Thyroid gland (tissue), 4 donors: ENCODE data around the gene ADARB2. TPM values are rescaled to one million over a fixed set of nuclear protein-coding genes. Genes with fewer than 3 reads are reported as not detected.

ENCODE experiments used
- DNase-seq, 2 donors: peaks; one replicate each; pipeline ENCODE4 v3.0.0-alpha.2; 2019
- H3K27ac ChIP-seq, 3 donors: fragments of 200-600 bp; sonication (generic); 1 replicate in 2 of 3; 2 replicates in 1 of 3; pipeline ENCODE4 v1.5.1; 2016 to 2019; ENCODE audit warnings: mild to moderate bottlenecking in 1 of 3, moderate library complexity in 1 of 3
- H3K27me3 ChIP-seq: fragments of 200-600 bp; sonication (generic); one replicate; pipeline ENCODE4 v1.5.1; 2019
- H3K36me3 ChIP-seq, 2 donors: fragments of 200-600 bp; sonication (generic); one replicate each; pipeline ENCODE4 v1.5.1; 2016 to 2019
- H3K4me1 ChIP-seq, 2 donors: fragments of 200-600 bp; sonication (generic); one replicate each; pipeline ENCODE4 v1.5.1; 2017 to 2019
- H3K4me3 ChIP-seq, 3 donors: fragments of 200-600 bp; sonication (generic); replicated peaks in 1 of 3; 1 replicate in 2 of 3; 2 replicates in 1 of 3; pipeline ENCODE4 v1.5.1; 2016; ENCODE audit warnings: mild to moderate bottlenecking in 1 of 3
- H3K9me3 ChIP-seq: fragments of 200-600 bp; sonication (generic); one replicate; pipeline ENCODE4 v1.5.1; 2017
- CTCF ChIP-seq, 6 experiments: fragments of 200-600 bp in 3 of 6; fragments of 450-650 bp in 3 of 6; sonication (generic) in 3 of 6; IDR thresholded peaks; one replicate each; pipeline ENCODE4 v1.5.1; 2016 to 2019; ENCODE audit warnings: antibody characterized with exemption in 6 of 6, mild to moderate bottlenecking in 2 of 6, inconsistent platforms in 1 of 6, moderate library complexity in 1 of 6
- POLR2A ChIP-seq, 2 donors: fragments of 450-650 bp; IDR thresholded peaks; one replicate each; pipeline ENCODE4 v1.6.1; 2017; ENCODE audit warnings: antibody characterized with exemption in 2 of 2, mild to moderate bottlenecking in 2 of 2, moderate library complexity in 1 of 2
- WGBS, 2 donors: methylation state at CpG; one replicate each; pipeline ENCODE4 v1.1.5; 2017; 5-methylcytosine and 5-hydroxymethylcytosine counted together
- intact Hi-C: fragments of 100-400 bp; cut with DNase I; formaldehyde crosslinking; loops from one replicate; pipeline ENCODE4 v1.15.1; 2023
- total RNA-seq, 4 donors: library from RNA; depleted of rRNA; stranded (reverse); fragments of >200 nt; gene quantifications; one replicate each; pipeline ENCODE4 v1.2.3, GENCODE V29; 2016

Gene ADARB2
- total RNA-seq, 4 donors from 2014 or later: 0.08 to 0.15 TPM; not detected in 2

- Histone ChIP-seq H3K4me1 (no peaks in the 10 kb centered on the region), H3K27me3 (no peaks in the 10 kb centered on the region), H3K36me3 (no peaks in the 10 kb centered on the region), H3K9me3 (no peaks in the 10 kb centered on the region), H3K27ac (no peak overlapping the region), H3K4me3 (no peak overlapping the region)
- intact Hi-C loops: no loop called here
- 37 to 41% methylated on average over 1 of the region's 1 CpG for WGBS, 2 donors
- TF ChIP-seq CTCF (IDR thresholded peaks at IDR 0.05) (no peak), POLR2A (IDR thresholded peaks at IDR 0.05) (no peak)
- DNase-seq: no peak
Observed at GRCh38 chr10:1268831-1269230, 468.5 kb downstream of the ADARB2 start.

GRCh38 chr10:1267568-1267967, 469.8 kb downstream of the ADARB2 start:
- intact Hi-C loops: no loop called here
- no peak for DNase-seq
- 67 to 68% methylated on average over 7 of the region's 7 CpGs for WGBS, 2 donors
- Histone ChIP-seq H3K4me3 (no peak overlapping the region), H3K36me3 (no peaks in the 10 kb centered on the region), H3K9me3 (no peaks in the 10 kb centered on the region), H3K27ac (no peak overlapping the region), H3K4me1 (no peaks in the 10 kb centered on the region), H3K27me3 (no peaks in the 10 kb centered on the region)
- TF ChIP-seq POLR2A (IDR thresholded peaks at IDR 0.05): no peak

GRCh38 chr10:1267148-1267547, 470.2 kb downstream of the ADARB2 start:
- Histone ChIP-seq H3K9me3 (no peaks in the 10 kb centered on the region), H3K36me3 (no peaks in the 10 kb centered on the region), H3K27ac (no peak overlapping the region), H3K4me3 (no peak overlapping the region), H3K27me3 (no peaks in the 10 kb centered on the region), H3K4me1 (no peaks in the 10 kb centered on the region)
- 83 to 88% methylated on average over 8 of the region's 8 CpGs for WGBS, 2 donors
- TF ChIP-seq CTCF (IDR thresholded peaks at IDR 0.05): no peak
- no peak for TF ChIP-seq POLR2A (IDR thresholded peaks at IDR 0.05)
- intact Hi-C loops: no loop called here
- no peak for DNase-seq

- no peaks in the 10 kb centered on the region for H3K9me3 ChIP-seq
- 88 to 91% methylated on average over 33 of the region's 36 CpGs for WGBS, 2 donors
- intact Hi-C loops: no loop called here
- DNase-seq: no peak
- H3K36me3 ChIP-seq: no peaks in the 10 kb centered on the region
- no peaks in the 10 kb centered on the region for H3K27me3 ChIP-seq
- no peak overlapping the region for H3K27ac ChIP-seq
- H3K4me1 ChIP-seq: no peaks in the 10 kb centered on the region
- TF ChIP-seq CTCF (IDR thresholded peaks at IDR 0.05) (no peak), POLR2A (IDR thresholded peaks at IDR 0.05) (no peak)
- H3K4me3 ChIP-seq: no peak overlapping the region
Observed at GRCh38 chr10:1266033-1266802, 471.1 kb downstream of the ADARB2 start.

GRCh38 chr10:1264001-1264400, 473.3 kb downstream of the ADARB2 start:
- TF ChIP-seq POLR2A (IDR thresholded peaks at IDR 0.05) (no peak), CTCF (IDR thresholded peaks at IDR 0.05) (no peak)
- intact Hi-C loops: no loop called here
- Histone ChIP-seq H3K36me3 (no peaks in the 10 kb centered on the region), H3K4me3 (no peak overlapping the region), H3K4me1 (no peaks in the 10 kb centered on the region), H3K27me3 (no peaks in the 10 kb centered on the region), H3K9me3 (no peaks in the 10 kb centered on the region), H3K27ac (no peak overlapping the region)
- 83 to 84% methylated on average over 9 of the region's 9 CpGs for WGBS, 2 donors
- no peak for DNase-seq
